ENCODE measurements around the gene SULT2B1.

DNA sequence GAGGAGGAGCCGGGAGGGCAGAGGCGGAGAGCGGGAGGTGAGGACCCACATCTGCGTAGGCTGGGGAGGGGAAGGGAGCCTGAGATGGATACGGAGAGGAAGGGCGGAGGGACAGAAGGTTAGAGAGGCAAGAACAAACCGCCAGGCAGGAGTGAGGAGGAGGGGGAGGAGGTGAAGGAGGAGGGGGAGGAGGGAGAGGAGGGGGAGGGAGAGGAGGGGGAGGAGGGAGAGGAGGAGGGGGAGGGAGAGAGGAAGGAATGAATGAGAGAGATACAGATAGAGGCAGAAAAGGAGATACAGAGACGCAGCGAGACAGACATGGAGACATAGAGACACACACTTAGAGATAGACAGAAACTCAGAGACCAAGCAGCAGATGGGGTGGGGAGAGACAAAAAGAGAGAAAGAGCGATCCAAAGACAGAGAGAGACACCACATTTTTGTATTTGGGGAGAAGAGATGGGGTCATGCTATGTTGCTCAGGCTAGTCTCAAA, 94.8 kb downstream of the SULT2B1 start:
- TF ChIP-seq POLR2AphosphoS5 (IDR thresholded peaks at IDR 0.05) (no peak), POLR2A (IDR thresholded peaks at IDR 0.05) (no peak)
- TF ChIP-seq, protein P1, sequence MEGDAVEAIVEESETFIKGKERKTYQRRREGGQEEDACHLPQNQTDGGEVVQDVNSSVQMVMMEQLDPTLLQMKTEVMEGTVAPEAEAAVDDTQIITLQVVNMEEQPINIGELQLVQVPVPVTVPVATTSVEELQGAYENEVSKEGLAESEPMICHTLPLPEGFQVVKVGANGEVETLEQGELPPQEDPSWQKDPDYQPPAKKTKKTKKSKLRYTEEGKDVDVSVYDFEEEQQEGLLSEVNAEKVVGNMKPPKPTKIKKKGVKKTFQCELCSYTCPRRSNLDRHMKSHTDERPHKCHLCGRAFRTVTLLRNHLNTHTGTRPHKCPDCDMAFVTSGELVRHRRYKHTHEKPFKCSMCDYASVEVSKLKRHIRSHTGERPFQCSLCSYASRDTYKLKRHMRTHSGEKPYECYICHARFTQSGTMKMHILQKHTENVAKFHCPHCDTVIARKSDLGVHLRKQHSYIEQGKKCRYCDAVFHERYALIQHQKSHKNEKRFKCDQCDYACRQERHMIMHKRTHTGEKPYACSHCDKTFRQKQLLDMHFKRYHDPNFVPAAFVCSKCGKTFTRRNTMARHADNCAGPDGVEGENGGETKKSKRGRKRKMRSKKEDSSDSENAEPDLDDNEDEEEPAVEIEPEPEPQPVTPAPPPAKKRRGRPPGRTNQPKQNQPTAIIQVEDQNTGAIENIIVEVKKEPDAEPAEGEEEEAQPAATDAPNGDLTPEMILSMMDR (IDR thresholded peaks at IDR 0.05) = no peak
